A549 (cell line): ENCODE measurements around the gene VSIG1. TPM values are rescaled to one million over a fixed set of nuclear protein-coding genes. Genes with fewer than 3 reads are reported as not detected.

Source experiments
- ATAC-seq, 2 experiments: fragments of 200-7000 bp in 1 of 2; fragments of >200 bp in 1 of 2; cut with Nextera tagmentation in 1 of 2; cut with Tn5 transposase in 1 of 2; 3 replicates each; pipeline versions ENCODE4 v1.8.0 to v1.9.1; 2018 to 2020; ENCODE audit warnings: mild to moderate bottlenecking in 1 of 2, moderate library complexity in 1 of 2
- CTCF ChIA-PET: fragments of 300-600 bp; sonication (Branson Sonifier 250); formaldehyde crosslinking; extraction: SDS; loops from one replicate; lab custom pipeline; 2021; ENCODE audit warnings: antibody characterized with exemption, inconsistent platforms; lab: Yijun Ruan, JAX
- POLR2A ChIA-PET: fragments of 350-600 bp; formaldehyde crosslinking; extraction: SDS; loops from one replicate; lab custom pipeline; 2021; ENCODE audit warnings: antibody characterized with exemption, inconsistent platforms; lab: Yijun Ruan, JAX
- DNase-seq, 2 experiments: peaks; one replicate each; pipeline versions ENCODE4 v3.0.0 to v3.0.0-alpha.2; 2011 to 2016; ENCODE audit warnings: low read depth in 1 of 2, low spot score in 1 of 2
- FAIRE-seq: peaks from 2 replicates; lab custom pipeline; 2011; peaks lifted over from hg19 to GRCh38; lab: Jason Lieb, UNC
- H3K27ac ChIP-seq, 2 experiments: fragments of >200 bp; sonication (Bioruptor Twin); formaldehyde crosslinking; 3 replicates each; pipeline ENCODE4 v1.5.1; 2016 to 2017
- H3K4me1 ChIP-seq: fragments of >200 bp; sonication (Bioruptor Twin); formaldehyde crosslinking; 3 replicates; pipeline ENCODE4 v1.6.1; 2016
- H3K4me2 ChIP-seq: fragments of >200 bp; sonication (Bioruptor Twin); formaldehyde crosslinking; 3 replicates; pipeline ENCODE4 v1.6.1; 2016
- H3K4me3 ChIP-seq: fragments of >200 bp; sonication (Bioruptor Twin); formaldehyde crosslinking; 3 replicates; pipeline ENCODE4 v1.5.1; 2016
- H3K9me3 ChIP-seq: fragments of >200 bp; sonication (Bioruptor Twin); formaldehyde crosslinking; 3 replicates; pipeline ENCODE4 v1.6.1; 2016
- CBX8 ChIP-seq: fragments of 200-600 bp; sonication (generic); IDR thresholded peaks from 2 replicates; pipeline ENCODE4 v1.6.1; 2016
- CEBPB ChIP-seq, 2 experiments: fragments of >200 bp in 1 of 2; sonication (Bioruptor Twin) in 1 of 2; formaldehyde crosslinking in 1 of 2; IDR thresholded peaks; 2 replicates each; pipeline ENCODE4 v1.6.1; 2012 to 2016
- CHD4 ChIP-seq: fragments of 200-600 bp; sonication (generic); IDR thresholded peaks from 2 replicates; pipeline ENCODE4 v1.6.1; 2016; ENCODE audit warnings: antibody characterized with exemption, mild to moderate bottlenecking, borderline replicate concordance
- FOSB ChIP-seq: fragments of 250-450 bp; sonication (Bioruptor Pico); IDR thresholded peaks from 2 replicates; pipeline ENCODE4 v1.5.0; 2020; ENCODE audit warnings: mild to moderate bottlenecking, moderate library complexity
- FOSL2 ChIP-seq, 2 experiments: fragments of 450-650 bp in 1 of 2; fragments of >200 bp in 1 of 2; sonication (Bioruptor Twin) in 1 of 2; formaldehyde crosslinking; IDR thresholded peaks; 2 replicates each; pipeline versions ENCODE4 v1.5.0 to v1.6.1; 2016 to 2020; ENCODE audit warnings: mild to moderate bottlenecking in 1 of 2, moderate library complexity in 1 of 2
- FOXS1 ChIP-seq: fragments of 250-450 bp; sonication (Bioruptor Pico); IDR thresholded peaks from 2 replicates; pipeline ENCODE4 v1.5.0; 2020; ENCODE audit warnings: mild to moderate bottlenecking, moderate library complexity
- GATA3 ChIP-seq: IDR thresholded peaks from 2 replicates; pipeline ENCODE4 v1.6.1; 2012; ENCODE audit warnings: borderline replicate concordance
- HOXB13 ChIP-seq: fragments of 250-450 bp; sonication (Bioruptor Pico); IDR thresholded peaks from 2 replicates; pipeline ENCODE4 v1.5.0; 2020; ENCODE audit warnings: low read depth, mild to moderate bottlenecking, moderate library complexity
- HOXB5 ChIP-seq: fragments of 250-450 bp; sonication (Bioruptor Pico); IDR thresholded peaks from 2 replicates; pipeline ENCODE4 v1.5.0; 2020; ENCODE audit warnings: mild to moderate bottlenecking, moderate library complexity
- JUN ChIP-seq, 2 experiments: fragments of >200 bp; sonication (Bioruptor Twin); formaldehyde crosslinking; IDR thresholded peaks; 2 replicates in 1 of 2; 3 replicates in 1 of 2; pipeline ENCODE4 v1.6.1; 2016 to 2017
- JUNB ChIP-seq: fragments of >200 bp; sonication (Bioruptor Twin); formaldehyde crosslinking; IDR thresholded peaks from 2 replicates; pipeline ENCODE4 v1.6.1; 2016
- MAFK ChIP-seq: fragments of 450-650 bp; IDR thresholded peaks from 2 replicates; pipeline ENCODE4 v1.6.1; 2014; ENCODE audit not compliant: partially characterized antibody
- RCOR1 ChIP-seq: fragments of 150-350 bp; IDR thresholded peaks from 2 replicates; pipeline ENCODE4 v1.6.1; 2014; ENCODE audit warnings: antibody characterized with exemption, low read length, low read depth
- RFX5 ChIP-seq: fragments of 450-650 bp; IDR thresholded peaks from 2 replicates; pipeline ENCODE4 v1.7.1; 2014; ENCODE audit warnings: antibody characterized with exemption, mild to moderate bottlenecking, moderate library complexity
- RNF2 ChIP-seq: fragments of 200-600 bp; sonication (generic); IDR thresholded peaks from 2 replicates; pipeline ENCODE4 v1.6.1; 2016; ENCODE audit warnings: low read depth, mild to moderate bottlenecking, antibody characterized with exemption, moderate library complexity, borderline replicate concordance
- ZSCAN20 ChIP-seq: fragments of 250-450 bp; sonication (Bioruptor Pico); IDR thresholded peaks from 2 replicates; pipeline ENCODE4 v1.8.0; 2022; ENCODE audit warnings: mild to moderate bottlenecking, moderate library complexity
- WGBS: methylation state at CpG from one replicate; pipeline ENCODE4 v1.1.6; 2017; ENCODE audit errors: missing lambda C conversion rate; 5-methylcytosine and 5-hydroxymethylcytosine counted together
- polyA plus RNA-seq, 4 experiments: library from polyadenylated mRNA; depleted of rRNA in 3 of 4; stranded (reverse); fragments of >200 nt; fragmentation: RNase III in 1 of 4; extraction: RNeasy Plus Mini Kit Qiagen cat#74134 plus additional on column Dnase treatment in 1 of 4; gene quantifications; 2 replicates in 3 of 4; 3 replicates in 1 of 4; pipeline ENCODE4 v1.2.3, GENCODE V29; 2011 to 2017
- TF ChIP-seq, protein P1 (sequence below): fragments of >200 bp; sonication (Bioruptor Twin); formaldehyde crosslinking; IDR thresholded peaks from 3 replicates; pipeline ENCODE4 v1.5.1; 2016
- TF ChIP-seq, protein P2 (sequence below): fragments of 250-450 bp; sonication (Bioruptor Pico); IDR thresholded peaks from 2 replicates; pipeline ENCODE4 v1.5.0; 2021; ENCODE audit warnings: mild to moderate bottlenecking, moderate library complexity, borderline replicate concordance
- TF ChIP-seq, protein P3 (sequence below): IDR thresholded peaks from 2 replicates; pipeline ENCODE4 v1.6.1; 2012
- TF ChIP-seq, protein P4 (sequence below): IDR thresholded peaks from 2 replicates; pipeline ENCODE4 v1.6.1; 2012; ENCODE audit warnings: low read depth, borderline replicate concordance
- TF ChIP-seq, protein P5 (sequence below): fragments of >200 bp; sonication (Bioruptor Twin); formaldehyde crosslinking; IDR thresholded peaks from 2 replicates; pipeline ENCODE4 v1.6.1; 2016

The VSIG1 gene
- polyA plus RNA-seq, 2 of the 4 experiments (the other 2 are of a cell fraction), result 0.17 to 1.2 TPM

DNA sequence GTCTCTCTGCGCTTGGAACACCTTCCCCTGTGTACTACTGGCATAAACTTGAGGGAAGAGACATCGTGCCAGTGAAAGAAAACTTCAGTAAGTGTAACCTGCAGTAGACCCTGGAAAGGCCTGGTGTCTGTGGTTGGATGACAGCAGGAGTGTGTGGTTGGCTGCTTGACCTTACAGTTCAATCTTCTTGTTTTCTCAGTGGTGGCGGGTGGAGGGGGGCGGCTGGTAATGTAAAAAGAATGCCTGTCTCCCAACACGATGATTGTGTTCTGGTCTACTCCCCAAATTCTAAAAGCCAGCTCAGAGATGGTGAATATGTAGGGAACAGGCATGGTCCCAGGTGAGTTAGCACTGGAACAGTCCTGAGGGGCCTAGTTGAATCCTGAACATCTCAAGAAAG, 27.9 kb downstream of the VSIG1 start:
- no peak overlapping the region for H3K27ac ChIP-seq
- DNase-seq (no peak), ATAC-seq (no peak), FAIRE-seq (no peak)
- CTCF ChIA-PET, result interaction anchor here (0.6 to 6.1 kb wide), 5 partner anchors 11 to 1047 kb away, joined by 3 to 37 read pairs (median 3); no protein-coding TSS in a partner anchor
- no peak overlapping the region for H3K4me2 ChIP-seq
- no peaks in the 10 kb centered on the region for H3K9me3 ChIP-seq
- peaks cover 15% of the 10 kb centered on the region; the same call in 2 of the 3 replicates for H3K4me1 ChIP-seq
- TF ChIP-seq ZSCAN20 (CRISPR knock-in tag) (no peak), GATA3 (no peak), JUNB (no peak), HOXB5 (CRISPR knock-in tag) (no peak), FOSL2 (IDR thresholded peaks at IDR 0.05) (no peak), FOSL2 (CRISPR knock-in tag; IDR thresholded peaks at IDR 0.05) (no peak), RCOR1 (no peak), FOSB (CRISPR knock-in tag) (no peak), FOXS1 (no peak)
- TF ChIP-seq, protein P1, sequence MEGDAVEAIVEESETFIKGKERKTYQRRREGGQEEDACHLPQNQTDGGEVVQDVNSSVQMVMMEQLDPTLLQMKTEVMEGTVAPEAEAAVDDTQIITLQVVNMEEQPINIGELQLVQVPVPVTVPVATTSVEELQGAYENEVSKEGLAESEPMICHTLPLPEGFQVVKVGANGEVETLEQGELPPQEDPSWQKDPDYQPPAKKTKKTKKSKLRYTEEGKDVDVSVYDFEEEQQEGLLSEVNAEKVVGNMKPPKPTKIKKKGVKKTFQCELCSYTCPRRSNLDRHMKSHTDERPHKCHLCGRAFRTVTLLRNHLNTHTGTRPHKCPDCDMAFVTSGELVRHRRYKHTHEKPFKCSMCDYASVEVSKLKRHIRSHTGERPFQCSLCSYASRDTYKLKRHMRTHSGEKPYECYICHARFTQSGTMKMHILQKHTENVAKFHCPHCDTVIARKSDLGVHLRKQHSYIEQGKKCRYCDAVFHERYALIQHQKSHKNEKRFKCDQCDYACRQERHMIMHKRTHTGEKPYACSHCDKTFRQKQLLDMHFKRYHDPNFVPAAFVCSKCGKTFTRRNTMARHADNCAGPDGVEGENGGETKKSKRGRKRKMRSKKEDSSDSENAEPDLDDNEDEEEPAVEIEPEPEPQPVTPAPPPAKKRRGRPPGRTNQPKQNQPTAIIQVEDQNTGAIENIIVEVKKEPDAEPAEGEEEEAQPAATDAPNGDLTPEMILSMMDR, result no peak
- TF ChIP-seq, protein P2, sequence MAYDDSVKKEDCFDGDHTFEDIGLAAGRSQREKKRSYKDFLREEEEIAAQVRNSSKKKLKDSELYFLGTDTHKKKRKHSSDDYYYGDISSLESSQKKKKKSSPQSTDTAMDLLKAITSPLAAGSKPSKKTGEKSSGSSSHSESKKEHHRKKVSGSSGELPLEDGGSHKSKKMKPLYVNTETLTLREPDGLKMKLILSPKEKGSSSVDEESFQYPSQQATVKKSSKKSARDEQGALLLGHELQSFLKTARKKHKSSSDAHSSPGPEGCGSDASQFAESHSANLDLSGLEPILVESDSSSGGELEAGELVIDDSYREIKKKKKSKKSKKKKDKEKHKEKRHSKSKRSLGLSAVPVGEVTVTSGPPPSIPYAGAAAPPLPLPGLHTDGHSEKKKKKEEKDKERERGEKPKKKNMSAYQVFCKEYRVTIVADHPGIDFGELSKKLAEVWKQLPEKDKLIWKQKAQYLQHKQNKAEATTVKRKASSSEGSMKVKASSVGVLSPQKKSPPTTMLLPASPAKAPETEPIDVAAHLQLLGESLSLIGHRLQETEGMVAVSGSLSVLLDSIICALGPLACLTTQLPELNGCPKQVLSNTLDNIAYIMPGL (CRISPR knock-in tag), result no peak
- TF ChIP-seq, protein P3, sequence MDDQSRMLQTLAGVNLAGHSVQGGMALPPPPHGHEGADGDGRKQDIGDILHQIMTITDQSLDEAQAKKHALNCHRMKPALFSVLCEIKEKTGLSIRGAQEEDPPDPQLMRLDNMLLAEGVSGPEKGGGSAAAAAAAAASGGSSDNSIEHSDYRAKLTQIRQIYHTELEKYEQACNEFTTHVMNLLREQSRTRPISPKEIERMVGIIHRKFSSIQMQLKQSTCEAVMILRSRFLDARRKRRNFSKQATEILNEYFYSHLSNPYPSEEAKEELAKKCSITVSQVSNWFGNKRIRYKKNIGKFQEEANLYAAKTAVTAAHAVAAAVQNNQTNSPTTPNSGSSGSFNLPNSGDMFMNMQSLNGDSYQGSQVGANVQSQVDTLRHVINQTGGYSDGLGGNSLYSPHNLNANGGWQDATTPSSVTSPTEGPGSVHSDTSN, result no peak
- TF ChIP-seq, protein P4, sequence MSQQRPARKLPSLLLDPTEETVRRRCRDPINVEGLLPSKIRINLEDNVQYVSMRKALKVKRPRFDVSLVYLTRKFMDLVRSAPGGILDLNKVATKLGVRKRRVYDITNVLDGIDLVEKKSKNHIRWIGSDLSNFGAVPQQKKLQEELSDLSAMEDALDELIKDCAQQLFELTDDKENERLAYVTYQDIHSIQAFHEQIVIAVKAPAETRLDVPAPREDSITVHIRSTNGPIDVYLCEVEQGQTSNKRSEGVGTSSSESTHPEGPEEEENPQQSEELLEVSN, result no peak
- TF ChIP-seq, protein P5, sequence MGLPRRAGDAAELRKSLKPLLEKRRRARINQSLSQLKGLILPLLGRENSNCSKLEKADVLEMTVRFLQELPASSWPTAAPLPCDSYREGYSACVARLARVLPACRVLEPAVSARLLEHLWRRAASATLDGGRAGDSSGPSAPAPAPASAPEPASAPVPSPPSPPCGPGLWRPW, result no peak
- TF ChIP-seq, all 56 proteins: peak for 0
- H3K4me3 ChIP-seq, result no peak overlapping the region
- POLR2A ChIA-PET, result no interaction called here
- 89% methylated on average over 5 of the region's 5 CpGs for WGBS

DNA sequence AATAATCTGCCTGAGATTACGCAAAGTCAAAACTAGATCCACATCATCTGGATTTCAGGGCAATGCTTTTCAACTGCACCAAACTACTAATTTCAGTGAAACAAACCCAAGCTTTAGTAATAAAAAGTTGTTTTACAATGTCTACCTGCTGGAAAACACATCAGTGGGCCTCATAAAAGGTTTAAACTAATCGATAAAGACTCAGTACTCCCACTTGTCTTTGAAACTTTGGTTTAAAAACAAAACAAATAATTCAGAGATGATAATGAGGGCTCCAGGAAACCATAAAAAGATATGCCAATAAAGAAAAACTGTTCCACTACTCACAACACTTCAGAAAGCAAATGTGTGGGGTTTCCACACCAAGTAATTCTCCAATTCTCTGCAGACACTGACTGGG, 36.2 kb downstream of the VSIG1 start:
- CTCF ChIA-PET, result interaction anchor here (1.4 kb wide), 1 partner anchor 304 kb away, joined by 3 read pairs; no protein-coding TSS in a partner anchor
- Histone ChIP-seq H3K4me2 (no peak overlapping the region), H3K27ac (no peak overlapping the region), H3K9me3 (no peaks in the 10 kb centered on the region), H3K4me3 (no peak overlapping the region), H3K4me1 (no peaks in the 10 kb centered on the region)
- DNase-seq, result no peak
- WGBS, result 98% methylated on average over 2 of the region's 2 CpGs
- TF ChIP-seq MAFK, result no peak
- TF ChIP-seq, protein P3, result no peak
- TF ChIP-seq RCOR1, result no peak
- no peak for ATAC-seq
- POLR2A ChIA-PET, result no interaction called here
- FAIRE-seq, result no peak

DNA sequence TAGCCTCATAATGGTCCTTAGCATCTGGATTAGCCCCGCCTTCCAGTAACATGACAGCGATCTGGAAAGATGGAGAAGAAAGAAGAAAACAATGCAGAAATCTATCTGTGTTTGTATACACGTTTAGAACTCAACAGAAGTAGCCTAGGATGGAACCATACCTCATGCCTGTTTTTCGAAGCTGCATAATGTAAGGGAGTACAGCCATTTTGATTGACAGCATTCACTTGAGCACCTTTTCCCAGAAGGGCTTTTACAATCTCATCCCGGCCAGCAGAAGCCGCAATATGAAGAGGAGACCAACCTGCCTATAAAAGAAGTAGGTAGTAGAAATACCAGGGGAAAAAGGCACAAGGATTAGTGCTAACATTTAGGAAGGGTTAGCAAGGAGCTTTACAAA, 42.9 kb downstream of the VSIG1 start:
- DNase-seq (no peak), ATAC-seq (no peak), FAIRE-seq (no peak)
- ChIA-PET CTCF (no interaction called here), POLR2A (no interaction called here)
- 90% methylated on average over 6 of the region's 6 CpGs for WGBS
- no peaks in the 10 kb centered on the region for H3K9me3 ChIP-seq
- H3K27ac ChIP-seq, result no peak overlapping the region
- peaks cover 14% of the 10 kb centered on the region; the same call in 2 of the 3 replicates for H3K4me1 ChIP-seq
- H3K4me3 ChIP-seq, result no peak overlapping the region
- H3K4me2 ChIP-seq, result no peak overlapping the region
- no peak for TF ChIP-seq RCOR1
- no peak for TF ChIP-seq HOXB5 (CRISPR knock-in tag)
- TF ChIP-seq CHD4, result no peak
- TF ChIP-seq, protein P3, result no peak
- no peak for TF ChIP-seq FOSL2 (IDR thresholded peaks at IDR 0.05)
- no peak for TF ChIP-seq FOSL2 (CRISPR knock-in tag; IDR thresholded peaks at IDR 0.05)
- no peak for TF ChIP-seq FOXS1
- no peak for TF ChIP-seq ZSCAN20 (CRISPR knock-in tag)
- TF ChIP-seq CBX8, result no peak
- no peak for TF ChIP-seq JUNB
- TF ChIP-seq RNF2, result no peak
- no peak for TF ChIP-seq JUN (IDR thresholded peaks at IDR 0.05)
- TF ChIP-seq RFX5, result no peak
- TF ChIP-seq HOXB13 (CRISPR knock-in tag), result no peak
- TF ChIP-seq CEBPB (IDR thresholded peaks at IDR 0.05), result no peak
- TF ChIP-seq, protein P2 (CRISPR knock-in tag), result no peak
- no peak for TF ChIP-seq FOSB (CRISPR knock-in tag)
